GM12873 (cell line): Measurements from ENCODE around the gene ADAMTSL1.

Experiments used
- TF ChIP-seq, protein P1 (sequence below): IDR thresholded peaks from 2 replicates; pipeline ENCODE4 v1.5.1; 2012; ENCODE audit warnings: low read depth, mild to moderate bottlenecking, moderate library complexity, low read length, control low read depth; ENCODE audit not compliant: insufficient read depth; ENCODE audit errors: missing control alignments

The ADAMTSL1 gene

DNA sequence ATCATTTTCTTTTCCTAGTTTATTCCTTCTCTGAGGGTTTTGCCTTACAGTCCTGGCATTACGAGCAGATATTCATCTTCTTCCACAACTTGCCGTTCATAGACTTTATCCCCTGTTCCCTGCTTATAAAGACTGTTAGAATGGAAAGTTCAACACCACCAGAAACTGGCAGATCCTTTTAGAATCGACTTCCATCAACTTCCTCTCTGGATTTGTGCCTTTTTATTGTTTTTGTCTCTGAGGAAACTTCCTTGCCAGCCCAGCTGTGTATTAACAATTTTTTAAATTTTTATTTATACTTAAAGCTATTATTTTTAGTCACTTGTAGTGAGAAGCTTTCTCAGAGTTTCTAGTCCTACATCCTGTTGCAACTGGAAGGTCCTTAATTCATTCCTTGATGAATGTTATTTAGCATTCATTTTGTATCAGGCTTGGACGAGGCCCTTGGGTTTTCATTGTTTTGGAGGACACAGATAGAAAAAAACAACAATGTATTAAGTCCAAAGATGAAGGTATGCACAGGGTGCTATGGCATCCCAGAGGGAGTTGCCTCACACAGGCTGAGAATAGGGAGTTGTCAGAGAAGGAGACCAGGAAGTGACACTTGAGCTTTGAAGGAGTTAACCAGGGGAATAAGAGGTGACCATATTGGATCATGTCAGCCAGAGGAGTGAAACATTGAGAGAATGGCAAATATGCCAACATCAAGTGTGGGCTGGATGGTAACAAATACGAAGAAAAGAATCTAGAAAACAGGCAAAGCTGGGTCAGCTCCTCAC is 81.3 kb downstream of the ADAMTSL1 start:
- TF ChIP-seq, protein P1, sequence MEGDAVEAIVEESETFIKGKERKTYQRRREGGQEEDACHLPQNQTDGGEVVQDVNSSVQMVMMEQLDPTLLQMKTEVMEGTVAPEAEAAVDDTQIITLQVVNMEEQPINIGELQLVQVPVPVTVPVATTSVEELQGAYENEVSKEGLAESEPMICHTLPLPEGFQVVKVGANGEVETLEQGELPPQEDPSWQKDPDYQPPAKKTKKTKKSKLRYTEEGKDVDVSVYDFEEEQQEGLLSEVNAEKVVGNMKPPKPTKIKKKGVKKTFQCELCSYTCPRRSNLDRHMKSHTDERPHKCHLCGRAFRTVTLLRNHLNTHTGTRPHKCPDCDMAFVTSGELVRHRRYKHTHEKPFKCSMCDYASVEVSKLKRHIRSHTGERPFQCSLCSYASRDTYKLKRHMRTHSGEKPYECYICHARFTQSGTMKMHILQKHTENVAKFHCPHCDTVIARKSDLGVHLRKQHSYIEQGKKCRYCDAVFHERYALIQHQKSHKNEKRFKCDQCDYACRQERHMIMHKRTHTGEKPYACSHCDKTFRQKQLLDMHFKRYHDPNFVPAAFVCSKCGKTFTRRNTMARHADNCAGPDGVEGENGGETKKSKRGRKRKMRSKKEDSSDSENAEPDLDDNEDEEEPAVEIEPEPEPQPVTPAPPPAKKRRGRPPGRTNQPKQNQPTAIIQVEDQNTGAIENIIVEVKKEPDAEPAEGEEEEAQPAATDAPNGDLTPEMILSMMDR: no peak

DNA sequence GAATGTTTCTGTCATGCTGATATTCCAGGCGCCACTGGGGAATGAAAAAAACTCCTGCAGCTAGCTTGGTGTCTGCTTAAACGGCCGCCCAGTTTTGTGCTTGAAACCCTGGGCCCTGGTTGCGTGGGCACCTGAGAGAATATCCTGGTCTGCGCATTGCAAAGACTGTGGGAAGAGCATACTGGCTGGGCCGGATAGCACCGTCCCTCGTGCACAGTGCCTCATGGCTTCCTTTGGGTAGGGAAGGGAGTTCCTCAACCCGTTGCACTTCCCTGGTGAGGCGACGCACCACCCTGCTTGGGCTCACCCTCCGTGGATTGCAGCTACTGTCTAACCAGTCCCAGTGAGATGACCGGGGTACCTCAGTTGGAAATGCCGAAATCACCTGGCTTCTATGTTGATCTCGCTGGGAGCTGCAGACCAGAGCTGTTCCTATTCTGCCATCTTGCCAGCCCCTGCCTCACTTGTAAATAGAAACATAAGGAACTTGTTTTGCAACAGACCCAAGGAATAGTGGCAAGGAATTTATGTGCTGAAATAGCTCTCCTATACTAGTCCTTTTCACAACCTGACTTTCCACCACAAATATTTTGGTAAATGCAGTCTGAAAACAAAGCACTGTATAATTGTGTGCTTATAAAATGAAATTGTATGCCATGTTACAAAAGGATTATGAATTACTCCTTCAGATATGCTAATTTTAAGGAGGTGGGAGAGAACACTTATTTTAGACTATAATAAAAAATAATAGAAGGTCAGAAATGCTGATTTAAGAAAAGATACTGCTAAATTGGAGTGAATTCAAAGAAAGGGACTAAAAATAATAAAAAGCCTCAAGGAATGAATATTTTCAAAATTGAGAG is 90.3 kb downstream of the ADAMTSL1 start:
- TF ChIP-seq, protein P1: no peak

DNA sequence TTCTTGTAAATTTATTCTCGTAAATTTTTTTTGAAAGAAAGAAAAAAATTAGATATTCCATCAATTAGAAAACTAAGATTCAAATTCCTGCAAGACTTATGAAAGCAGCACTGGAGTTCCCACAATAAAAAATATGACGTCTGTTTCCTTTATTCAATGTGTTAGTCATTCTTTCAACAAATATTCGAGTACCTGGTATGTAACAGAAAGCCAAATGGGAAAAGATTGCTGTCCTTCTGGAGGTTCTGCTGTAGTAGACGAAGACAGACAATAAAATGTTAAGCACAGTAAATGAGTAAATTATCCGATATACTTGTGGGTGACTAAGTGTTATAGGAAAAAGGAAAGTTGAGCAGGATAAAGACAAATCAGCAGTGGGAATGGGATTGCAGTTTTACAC is 92.2 kb downstream of the ADAMTSL1 start:
- TF ChIP-seq, protein P1: no peak

DNA sequence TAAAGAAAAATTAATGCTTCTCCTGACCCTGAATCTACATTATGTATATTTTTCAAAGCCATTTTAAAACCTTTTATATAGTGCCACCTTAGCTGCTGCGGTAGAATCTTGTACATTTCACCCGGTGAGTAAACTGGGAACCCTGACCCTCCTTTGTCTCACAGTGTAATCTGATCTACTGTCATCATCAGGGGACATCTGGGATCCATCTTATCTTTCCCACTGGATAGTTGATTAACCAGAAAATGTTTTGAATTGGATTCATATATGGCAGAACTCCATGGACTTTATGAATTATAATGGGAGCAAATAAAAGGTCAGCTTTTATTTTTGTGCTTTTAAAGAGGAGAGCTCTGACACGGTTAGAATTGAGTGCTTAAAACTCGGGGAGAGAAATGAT is 95.0 kb downstream of the ADAMTSL1 start:
- TF ChIP-seq, protein P1: no peak

DNA sequence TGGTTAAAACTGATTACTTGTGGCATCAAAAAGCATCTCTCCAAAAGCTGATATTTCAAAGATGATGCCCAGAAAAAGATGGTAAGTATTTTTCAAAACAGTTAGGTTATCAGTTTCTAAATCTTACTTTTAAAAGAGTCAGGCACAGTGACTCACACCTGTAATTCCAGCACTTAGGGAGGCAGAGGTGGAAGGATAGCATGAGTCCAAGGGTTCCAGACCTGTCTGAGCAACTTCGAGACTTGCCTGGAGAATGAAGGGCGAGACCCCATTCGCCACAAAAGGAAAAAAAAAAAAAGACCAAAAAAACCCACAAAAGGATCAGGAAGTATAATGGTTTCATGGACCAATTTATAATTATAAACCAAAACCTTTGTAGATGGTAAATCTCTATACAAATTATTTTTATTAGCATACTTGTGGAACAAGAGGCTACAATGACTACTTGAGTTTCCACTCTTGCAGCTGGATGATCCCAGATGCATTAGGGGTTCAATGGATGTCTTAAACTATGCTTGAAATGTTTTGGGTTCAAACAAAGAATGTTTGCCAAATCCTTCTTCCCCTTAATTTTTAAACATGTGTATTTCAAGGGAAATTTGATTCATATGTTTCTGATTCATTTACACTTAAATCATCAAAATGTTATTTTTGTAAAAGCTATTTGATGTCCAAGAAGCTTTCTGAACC is 96.1 kb downstream of the ADAMTSL1 start:
- TF ChIP-seq, protein P1: no peak

DNA sequence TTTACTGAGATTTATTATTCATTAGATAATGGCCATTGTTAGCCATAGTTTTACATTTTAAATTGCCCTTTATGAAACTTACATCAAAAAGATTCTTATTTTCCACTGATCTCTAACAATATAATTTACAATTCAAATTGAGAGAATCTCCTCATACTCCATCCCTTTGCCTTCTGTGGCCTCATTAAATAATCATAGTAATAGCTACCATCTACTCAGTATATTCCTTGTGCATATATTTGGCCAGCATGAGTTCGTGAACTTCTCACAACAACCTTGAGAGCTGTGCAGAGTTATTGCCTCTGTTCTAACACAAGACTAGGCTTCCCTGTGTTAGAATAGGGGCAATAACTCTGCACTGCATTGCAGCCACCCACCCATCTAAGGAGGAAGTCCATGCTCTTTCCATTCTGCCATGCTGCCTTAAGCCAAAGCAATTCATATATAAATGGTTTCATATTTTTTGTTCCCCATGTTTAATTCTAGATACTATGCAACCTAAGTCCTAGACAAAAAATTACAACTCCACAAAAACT is 99.1 kb downstream of the ADAMTSL1 start:
- TF ChIP-seq, protein P1: no peak

DNA sequence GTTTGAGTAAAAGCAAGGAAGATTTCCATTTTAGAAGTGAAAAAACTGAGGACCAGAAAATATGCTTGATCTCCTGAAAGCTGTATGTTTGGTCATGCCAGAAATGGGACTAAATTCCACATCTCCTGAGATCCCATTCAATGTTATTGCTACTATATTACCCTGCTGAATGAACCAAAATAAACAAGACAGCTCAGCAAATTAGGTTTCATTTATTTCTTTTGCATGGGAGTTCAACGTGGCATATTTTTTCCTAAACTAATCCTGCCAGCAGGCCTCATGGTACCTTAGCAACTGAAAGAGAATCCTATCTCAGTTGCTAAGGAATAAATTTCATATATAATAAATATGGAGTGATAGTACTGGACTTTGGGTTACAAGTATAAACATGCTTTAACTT is 101.7 kb downstream of the ADAMTSL1 start:
- TF ChIP-seq, protein P1: no peak
